ENCODE measurements around the gene CNIH2.
"Not testable (repeated sequence)": the region's sequence is repeated elsewhere in the genome, so short reads cannot be mapped to it uniquely, and the experiment has no call there.

Gene CNIH2

DNA sequence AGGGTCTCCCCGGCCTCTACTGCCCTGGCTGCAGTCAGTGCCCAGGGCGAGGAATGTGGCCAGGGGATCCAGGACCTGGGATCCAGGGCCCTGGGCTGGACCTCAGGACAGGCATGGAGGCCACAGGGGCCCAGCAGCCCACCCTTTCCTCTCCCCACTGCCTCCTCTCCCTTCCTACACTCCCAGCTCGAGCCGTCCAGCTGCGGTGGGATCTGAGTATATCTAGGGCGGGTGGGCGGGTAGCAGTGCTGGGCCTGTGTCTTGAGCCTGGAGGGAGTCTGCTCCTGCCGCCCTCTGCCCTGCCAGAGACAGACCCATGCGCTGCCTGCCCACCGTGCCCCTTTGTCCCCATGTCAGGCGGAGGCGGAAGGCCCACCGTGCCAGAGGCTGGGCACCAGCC lies 1.4 kb upstream of the CNIH2 start:
- DNase-seq (ENCODE audit: low read depth in 3 of 3): not testable (repeated sequence)

DNA sequence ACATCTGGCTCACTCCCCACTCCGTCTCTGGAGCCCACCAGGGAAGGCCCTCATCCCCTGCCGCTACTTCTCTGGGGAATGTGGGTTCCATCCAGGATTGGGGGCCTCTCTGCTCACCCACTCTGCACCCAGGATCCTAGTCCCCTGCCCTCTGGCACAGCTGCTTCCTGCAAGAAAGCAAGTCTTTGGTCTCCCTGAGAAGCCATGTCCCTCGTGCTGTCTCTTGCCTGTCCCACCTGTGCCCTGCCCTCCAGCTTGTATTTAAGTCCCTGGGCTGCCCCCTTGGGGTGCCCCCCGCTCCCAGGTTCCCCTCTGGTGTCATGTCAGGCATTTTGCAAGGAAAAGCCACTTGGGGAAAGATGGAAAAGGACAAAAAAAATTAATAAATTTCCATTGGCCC lies 911 bp upstream of the CNIH2 start:
- not testable (repeated sequence) for DNase-seq (ENCODE audit: low read depth in 3 of 3)

GRCh38 chr11:66278363-66279091 lies 552 bp downstream of the CNIH2 start:
- DNase-seq (ENCODE audit: low read depth in 3 of 3): no peak

GRCh38 chr11:66279092-66279734 lies 1.2 kb downstream of the CNIH2 start:
- DNase-seq (ENCODE audit: low read depth in 3 of 3): no peak

DNA sequence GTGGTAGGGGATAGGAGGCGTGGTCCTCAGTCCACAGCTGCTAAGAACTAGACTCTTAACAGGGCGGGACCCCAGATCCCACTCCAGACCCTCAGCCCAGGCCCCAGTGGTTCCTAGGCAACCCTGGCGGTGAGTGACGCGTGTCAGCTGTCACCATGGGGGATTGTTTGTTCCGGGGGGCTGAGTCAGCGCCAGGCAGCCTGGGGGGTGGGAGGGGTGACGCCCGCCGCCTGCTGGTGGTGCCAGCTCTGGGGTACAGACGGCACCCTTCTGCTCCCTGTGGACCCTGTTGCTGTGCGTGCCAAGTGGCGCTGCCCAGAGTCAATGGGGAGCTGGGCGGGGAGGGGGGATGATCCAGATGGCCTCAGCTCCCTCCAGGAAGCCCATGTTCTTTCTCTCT lies 2.5 kb downstream of the CNIH2 start:
- DNase-seq (ENCODE audit: low read depth in 3 of 3): no peak

DNA sequence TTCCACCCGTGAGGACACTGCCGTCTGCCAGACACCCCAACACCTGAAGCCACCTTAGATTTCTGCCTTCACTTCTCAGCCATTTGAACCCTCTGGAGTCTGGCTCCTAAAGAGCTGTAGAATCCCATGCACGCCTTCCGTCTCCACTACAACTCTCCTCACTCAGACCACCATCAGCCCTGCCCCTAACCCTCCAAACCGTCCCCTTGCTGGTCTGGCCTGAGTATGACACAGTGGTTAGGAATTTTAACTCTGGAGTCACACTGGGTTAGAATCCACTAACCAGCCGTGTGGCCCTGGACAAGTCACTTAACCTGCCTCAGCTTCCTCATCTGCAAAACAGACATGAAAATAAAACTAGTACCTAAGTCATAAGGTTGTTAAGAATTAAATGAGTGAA lies 3.0 kb downstream of the CNIH2 start:
- no peak for DNase-seq (ENCODE audit: low read depth in 3 of 3)

DNA sequence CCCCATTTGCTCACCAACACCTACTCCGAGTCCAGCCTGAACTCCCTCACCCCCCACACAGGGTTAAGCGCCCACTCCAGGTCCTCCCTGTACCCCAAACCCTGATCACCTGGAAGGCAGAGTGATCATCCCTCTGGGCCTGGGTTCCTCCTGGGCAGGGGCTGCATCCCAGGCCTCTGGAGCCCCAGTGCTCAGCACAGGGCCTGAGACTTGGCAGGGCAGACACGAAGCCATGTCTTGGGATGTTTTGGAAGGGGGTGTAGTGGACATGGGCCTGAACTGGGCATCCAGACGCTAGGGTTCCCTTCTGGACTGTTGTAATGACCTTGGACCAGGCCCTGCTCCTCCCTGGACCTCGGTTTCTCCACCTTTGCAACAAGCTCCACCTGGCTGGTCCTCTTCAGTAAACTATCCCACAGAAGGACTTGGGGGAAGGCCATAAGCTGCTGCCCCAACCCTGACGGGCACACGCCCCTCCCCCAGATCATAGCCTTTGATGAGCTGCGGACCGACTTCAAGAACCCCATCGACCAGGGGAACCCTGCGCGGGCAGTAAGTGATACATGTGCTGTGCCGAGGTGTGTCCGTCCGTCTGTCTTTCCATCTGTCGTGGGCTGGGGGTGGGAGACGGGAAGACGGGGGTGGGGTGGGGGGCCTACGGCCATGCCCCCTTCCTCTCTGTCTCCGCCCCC lies 3.9 kb downstream of the CNIH2 start:
- no peak for DNase-seq (ENCODE audit: low read depth in 3 of 3)

GRCh38 chr11:66282468-66283455 lies 4.8 kb downstream of the CNIH2 start:
- peak; percentile 96 to 98 (median 98) for DNase-seq (ENCODE audit: low read depth in 3 of 3)

- no peak for DNase-seq (ENCODE audit: low read depth in 3 of 3)
These were observed 5.6 kb downstream of the CNIH2 start for GRCh38 chr11:66283461-66284105.

- no peak for DNase-seq (ENCODE audit: low read depth in 3 of 3)
These were observed 6.6 kb downstream of the CNIH2 start for GRCh38 chr11:66284526-66285078.

DNA sequence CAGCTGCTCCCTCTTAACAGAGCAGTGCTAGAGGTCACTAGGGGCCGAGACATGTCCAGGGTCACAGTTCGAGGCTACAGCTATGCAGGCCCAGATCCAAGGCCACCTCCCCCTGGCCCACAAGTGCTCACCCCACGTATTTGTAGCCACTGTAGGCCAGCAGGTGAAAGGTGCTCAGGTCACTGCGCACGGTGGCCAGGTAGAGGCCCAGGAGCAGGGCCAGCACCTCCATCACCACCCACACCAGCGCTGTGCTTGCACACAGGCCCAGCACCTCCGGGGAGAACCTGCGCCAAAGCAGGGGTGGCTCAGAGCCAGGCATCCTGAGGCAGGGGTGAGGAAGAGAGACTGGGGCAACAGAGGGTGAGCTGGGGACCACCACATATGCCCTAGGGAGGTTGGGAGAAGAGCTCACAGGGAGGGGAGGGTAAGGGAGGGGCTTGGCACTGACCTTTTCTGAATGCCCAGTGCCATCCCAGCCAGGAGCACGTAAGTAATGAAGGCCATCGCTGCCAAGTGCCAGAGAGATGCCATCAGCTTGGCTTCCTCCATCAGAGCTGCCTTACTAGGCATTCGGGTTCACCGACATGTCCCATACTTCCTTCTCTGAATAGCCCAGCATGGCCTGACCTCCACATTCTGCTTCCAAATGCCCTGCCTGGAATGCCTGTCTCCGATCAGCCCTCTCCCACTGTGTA lies 7.4 kb downstream of the CNIH2 start:
- DNase-seq (ENCODE audit: low read depth in 3 of 3): no peak

DNA sequence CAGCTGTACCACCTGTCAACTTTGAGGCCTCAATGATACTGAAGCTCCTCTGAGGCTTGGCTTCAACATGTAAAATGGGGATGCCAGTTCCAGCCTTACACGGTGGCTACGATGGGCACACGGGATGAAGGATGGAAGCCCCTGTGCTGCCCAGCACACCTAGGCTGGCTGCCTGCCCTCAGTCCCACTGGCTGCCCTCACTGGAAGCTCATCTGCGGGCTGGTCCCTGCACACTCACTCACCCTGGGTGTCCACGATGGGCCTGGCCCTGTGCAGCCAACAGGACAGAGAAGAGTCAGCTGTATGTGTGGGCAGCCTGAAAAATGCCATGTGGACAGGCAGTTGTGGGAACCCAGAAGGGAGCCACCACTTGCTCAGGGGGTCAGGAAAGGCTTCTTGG lies 8.7 kb downstream of the CNIH2 start:
- DNase-seq (ENCODE audit: low read depth in 3 of 3): no peak

DNA sequence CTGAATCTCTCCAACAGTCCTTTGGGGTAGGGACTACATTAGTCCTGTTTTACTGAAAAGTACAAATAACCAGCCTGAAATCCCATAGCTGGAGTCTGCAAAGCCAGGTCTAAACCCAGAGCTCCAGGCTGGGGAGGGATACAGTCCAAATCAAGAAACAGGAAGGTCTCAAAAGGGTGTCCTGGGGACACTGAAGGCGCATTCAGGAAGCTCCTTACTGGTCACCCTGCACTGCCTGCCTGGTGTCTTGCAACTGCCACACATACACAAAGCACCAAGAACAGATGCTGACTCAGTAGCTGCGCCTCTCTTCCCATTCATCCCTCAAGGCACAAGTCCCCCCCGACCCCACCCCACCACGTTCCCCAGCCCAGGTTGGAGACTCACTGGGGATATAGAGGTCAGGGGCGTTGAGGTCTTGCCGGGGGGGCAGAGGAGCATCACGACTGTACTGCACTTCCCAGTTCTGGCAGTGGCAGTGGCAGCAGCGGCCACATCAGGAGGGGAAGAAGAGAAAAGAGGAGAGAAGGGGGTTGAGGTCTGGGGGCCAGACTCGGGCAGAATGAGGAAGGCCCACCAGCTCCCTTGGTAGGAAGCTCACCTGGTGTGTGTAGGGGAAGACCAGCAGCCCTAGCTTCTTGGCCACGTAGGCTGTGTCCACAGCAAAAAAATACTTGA lies 9.4 kb downstream of the CNIH2 start:
- no peak for DNase-seq (ENCODE audit: low read depth in 3 of 3)

DNA sequence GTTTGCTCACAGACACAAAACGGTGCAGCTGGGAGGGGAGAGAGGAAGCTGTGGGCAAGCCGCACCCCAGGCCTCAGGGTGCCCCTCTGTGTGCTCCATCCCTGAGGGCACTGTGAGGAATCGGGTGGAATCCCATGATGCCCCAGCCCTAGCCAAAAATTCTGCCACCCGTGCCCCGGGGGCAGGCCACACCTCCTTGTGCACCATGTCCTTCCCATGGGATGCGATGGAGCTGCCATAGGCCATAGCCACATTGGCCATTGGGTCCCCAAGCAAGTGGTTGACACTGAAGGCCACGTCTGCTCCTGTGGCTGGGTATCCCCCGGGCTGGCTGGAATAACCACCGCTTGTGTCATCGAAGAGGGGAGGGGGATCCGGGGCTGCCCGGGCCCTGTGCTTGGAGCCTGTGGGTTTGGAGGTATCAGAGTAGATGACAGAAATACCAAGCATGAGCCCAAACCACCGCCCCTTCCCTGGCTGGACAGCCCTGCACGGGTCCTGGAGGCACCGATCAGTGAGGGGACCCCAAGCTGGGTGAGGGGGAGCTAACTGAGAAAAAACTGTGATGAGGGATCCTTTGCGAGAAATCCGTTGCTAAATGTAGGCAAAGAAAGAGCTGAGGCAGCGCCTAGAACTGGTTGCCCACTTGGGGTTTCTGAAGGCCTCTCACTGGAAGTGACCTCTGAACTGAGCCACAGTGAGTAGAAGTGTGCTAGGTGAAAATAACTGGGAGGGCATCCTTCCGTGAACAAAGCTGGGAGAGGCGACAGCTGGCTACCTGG lies 10.1 kb downstream of the CNIH2 start:
- no peak for DNase-seq (ENCODE audit: low read depth in 3 of 3)

DNA sequence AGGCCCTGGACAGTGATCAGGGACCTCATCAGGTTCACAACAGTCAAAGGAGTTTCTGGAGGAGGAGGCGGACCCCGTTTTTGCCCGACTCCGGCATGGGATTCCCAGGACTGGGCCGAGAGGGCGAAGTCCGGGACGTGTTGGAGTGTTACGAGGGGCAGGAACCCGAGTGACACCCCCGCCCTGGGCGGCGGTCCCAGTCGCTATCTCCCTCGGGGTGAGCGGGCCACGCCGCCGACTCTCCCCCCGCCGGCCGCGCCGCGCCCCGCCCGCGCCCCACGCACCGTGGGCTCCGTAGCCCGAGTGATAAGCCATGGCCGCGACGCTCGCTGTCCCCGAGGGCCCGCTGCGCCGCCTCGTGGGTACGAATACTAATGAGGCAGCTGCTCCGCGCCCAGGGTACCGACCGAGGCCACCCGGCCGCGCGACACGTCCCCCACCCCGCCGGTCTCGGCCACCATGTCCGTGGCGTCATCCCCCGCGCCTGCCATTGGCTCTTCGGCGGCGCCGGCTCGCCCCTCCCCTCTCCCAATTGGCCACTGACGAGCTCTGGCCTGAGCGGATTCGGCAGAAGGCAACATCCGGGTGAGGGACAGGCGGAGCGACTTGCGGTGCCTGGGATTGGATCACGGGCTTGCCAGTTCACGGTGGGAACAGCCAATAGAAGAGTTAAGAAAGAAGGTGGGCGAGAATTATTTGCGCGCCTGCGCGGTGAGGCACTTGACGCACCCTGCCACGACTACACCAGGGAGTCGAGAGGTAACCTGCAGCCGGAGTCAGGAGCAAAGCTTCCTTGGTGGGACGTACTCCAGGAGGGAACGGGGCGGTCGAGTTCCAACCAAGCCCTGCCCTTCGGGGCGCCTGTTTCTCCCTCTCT lies 10.9 kb downstream of the CNIH2 start, which contains the start of gene YIF1A:
Gene YIF1A, minus strand, starts transcription at position 473 of the 877 bp plus-strand sequence. Its CDS starts 158 bp downstream, at position 315.
- DNase-seq (ENCODE audit: low read depth in 3 of 3): peak; percentile 91 to 99 (median 97)

- peak; percentile 61 to 80 (median 74) for DNase-seq (ENCODE audit: low read depth in 3 of 3)
These were observed 11.8 kb downstream of the CNIH2 start for GRCh38 chr11:66289548-66290329.

- no peak for DNase-seq (ENCODE audit: low read depth in 3 of 3)
These were observed 12.3 kb downstream of the CNIH2 start for GRCh38 chr11:66290330-66290621.
